GM21619 (cell line): ENCODE data around the gene PDPK1.
"Not testable (repeated sequence)": the region's sequence is repeated elsewhere in the genome, so short reads cannot be mapped to it uniquely, and the experiment has no call there.

Source experiments
- ATAC-seq: cut with Tn5 transposase; IDR thresholded peaks from one replicate; pipeline ENCODE4 v1.9.1; 2021; ENCODE audit not compliant: unreplicated experiment

Gene PDPK1

GRCh38 chr16:2539845-2540458, 2.1 kb downstream of the PDPK1 start:
- not testable (repeated sequence) for ATAC-seq

GRCh38 chr16:2540912-2541311, 3.1 kb downstream of the PDPK1 start:
- ATAC-seq: not testable (repeated sequence)

- ATAC-seq: not testable (repeated sequence)
Measured at GRCh38 chr16:2541409-2541808, 3.6 kb downstream of the PDPK1 start.

GRCh38 chr16:2543771-2544170, 6.0 kb downstream of the PDPK1 start:
- not testable (repeated sequence) for ATAC-seq

- ATAC-seq: not testable (repeated sequence)
Measured at GRCh38 chr16:2550283-2550878, 12.6 kb downstream of the PDPK1 start.

GRCh38 chr16:2551420-2551889, 13.6 kb downstream of the PDPK1 start:
- not testable (repeated sequence) for ATAC-seq

GRCh38 chr16:2554709-2555425, 17.0 kb downstream of the PDPK1 start:
- not testable (repeated sequence) for ATAC-seq

- not testable (repeated sequence) for ATAC-seq
Measured at GRCh38 chr16:2557150-2557549, 19.3 kb downstream of the PDPK1 start.

GRCh38 chr16:2560131-2560797, 22.4 kb downstream of the PDPK1 start:
- ATAC-seq: not testable (repeated sequence)

GRCh38 chr16:2560798-2561133, 22.9 kb downstream of the PDPK1 start:
- ATAC-seq: not testable (repeated sequence)

GRCh38 chr16:2567506-2567905, 29.7 kb downstream of the PDPK1 start:
- ATAC-seq: not testable (repeated sequence)

GRCh38 chr16:2568573-2568972, 30.8 kb downstream of the PDPK1 start:
- ATAC-seq: not testable (repeated sequence)

- not testable (repeated sequence) for ATAC-seq
Measured at GRCh38 chr16:2572704-2573103, 34.9 kb downstream of the PDPK1 start.

- not testable (repeated sequence) for ATAC-seq
Measured at GRCh38 chr16:2575839-2576238, 38.0 kb downstream of the PDPK1 start.

- not testable (repeated sequence) for ATAC-seq
Measured at GRCh38 chr16:2577044-2577443, 39.2 kb downstream of the PDPK1 start.

- not testable (repeated sequence) for ATAC-seq
Measured at GRCh38 chr16:2578905-2579304, 41.1 kb downstream of the PDPK1 start.

GRCh38 chr16:2580143-2580542, 42.3 kb downstream of the PDPK1 start:
- ATAC-seq: not testable (repeated sequence)

GRCh38 chr16:2580818-2581217, 43.0 kb downstream of the PDPK1 start:
- not testable (repeated sequence) for ATAC-seq

GRCh38 chr16:2584729-2585650, 47.2 kb downstream of the PDPK1 start:
- no peak for ATAC-seq

GRCh38 chr16:2585651-2586081, 47.8 kb downstream of the PDPK1 start:
- no peak for ATAC-seq
